Naive thymus-derived CD4-positive, alpha-beta T cell (primary cell): ENCODE results near the gene SPECC1. TPM values are rescaled to one million over a fixed set of nuclear protein-coding genes. Genes with fewer than 3 reads are reported as not detected.
A peak's percentile ranks its signal among the peaks of the same experiment; 100 is the strongest.
"Not testable (repeated sequence)": the region's sequence is repeated elsewhere in the genome, so short reads cannot be mapped to it uniquely, and the experiment has no call there.

Source experiments
- ATAC-seq: fragments of 150-1000 bp; cut with Tn5 transposase; 2 replicates; pipeline ENCODE4 v1.10.0; 2021; ENCODE audit warnings: mild to moderate bottlenecking, moderate library complexity
- CTCF ChIA-PET: fragments of 350-600 bp; sonication (Branson Sonifier 250); formaldehyde crosslinking; loops from one replicate; lab custom pipeline; 2021; ENCODE audit warnings: antibody characterized with exemption; lab: Charles Lee
- POLR2A ChIA-PET: fragments of 350-600 bp; sonication (Branson Sonifier 250); formaldehyde crosslinking; loops from one replicate; lab custom pipeline; 2021; ENCODE audit warnings: antibody characterized with exemption, inconsistent platforms; lab: Charles Lee
- DNase-seq, 9 donors: peaks; one replicate each; pipeline versions ENCODE4 v3.0.0 to v3.0.0-alpha.2; 2020 to 2022; ENCODE audit warnings: mixed read lengths in 1 of 9
- H3K27ac ChIP-seq: one replicate; pipeline ENCODE4 v1.7.0; 2013; ENCODE audit warnings: mild to moderate bottlenecking, low read depth, low read length, moderate library complexity
- H3K27me3 ChIP-seq, 2 donors: one replicate each; pipeline ENCODE4 v1.7.0; 2013; ENCODE audit warnings: low read length in 2 of 2, mild to moderate bottlenecking in 2 of 2, moderate library complexity in 2 of 2; ENCODE audit not compliant: control insufficient read depth in 2 of 2, insufficient read depth in 2 of 2
- H3K36me3 ChIP-seq, 3 experiments: 1 replicate in 2 of 3; 2 replicates in 1 of 3; pipeline ENCODE4 v1.7.0; 2013; ENCODE audit warnings: low read length in 3 of 3, mild to moderate bottlenecking in 3 of 3, moderate library complexity in 1 of 3; ENCODE audit not compliant: insufficient read depth in 3 of 3, control insufficient read depth in 2 of 3
- H3K4me1 ChIP-seq, 2 donors: one replicate each; pipeline ENCODE4 v1.7.0; 2013; ENCODE audit warnings: low read length in 2 of 2, mild to moderate bottlenecking in 2 of 2, moderate library complexity in 1 of 2; ENCODE audit not compliant: control insufficient read depth in 2 of 2, insufficient read depth in 2 of 2
- H3K4me3 ChIP-seq: 2 replicates; pipeline ENCODE4 v1.7.0; 2013; ENCODE audit warnings: mild to moderate bottlenecking, low read length
- H3K9me3 ChIP-seq, 3 experiments: 1 replicate in 2 of 3; 2 replicates in 1 of 3; pipeline ENCODE4 v1.7.0; 2013; ENCODE audit warnings: low read length in 3 of 3; ENCODE audit not compliant: control insufficient read depth in 2 of 3
- H3K27ac Mint-ChIP-seq, 9 donors: one replicate each; pipeline ENCODE4 v1.8.0; 2020 to 2022; ENCODE audit warnings: mixed read lengths in 9 of 9, mild to moderate bottlenecking in 8 of 9, moderate library complexity in 5 of 9, inconsistent platforms in 2 of 9
- H3K27me3 Mint-ChIP-seq, 5 donors: one replicate each; pipeline ENCODE4 v1.8.0; 2021 to 2022; ENCODE audit warnings: mixed read lengths in 5 of 5, mild to moderate bottlenecking in 1 of 5
- H3K36me3 Mint-ChIP-seq, 5 donors: one replicate each; pipeline ENCODE4 v1.8.0; 2020 to 2022; ENCODE audit warnings: mixed read lengths in 5 of 5, mild to moderate bottlenecking in 3 of 5, inconsistent platforms in 1 of 5
- H3K4me1 Mint-ChIP-seq, 7 donors: one replicate each; pipeline ENCODE4 v1.8.0; 2020 to 2022; ENCODE audit warnings: mixed read lengths in 7 of 7, mild to moderate bottlenecking in 3 of 7, inconsistent platforms in 1 of 7
- H3K4me3 Mint-ChIP-seq, 10 donors: one replicate each; pipeline ENCODE4 v1.8.0; 2020 to 2022; ENCODE audit warnings: mild to moderate bottlenecking in 10 of 10, mixed read lengths in 10 of 10, moderate library complexity in 6 of 10, inconsistent platforms in 2 of 10
- H3K9me3 Mint-ChIP-seq, 11 donors: one replicate each; pipeline ENCODE4 v1.8.0; 2020 to 2022; ENCODE audit warnings: mixed read lengths in 11 of 11, mild to moderate bottlenecking in 4 of 11, inconsistent platforms in 1 of 11, moderate library complexity in 1 of 11
- intact Hi-C, 2 donors: fragments of 100-400 bp; cut with micrococcal nuclease; formaldehyde crosslinking; loops; one replicate each; pipeline ENCODE4 v1.15.1; 2023
- polyA plus RNA-seq, 2 donors: library from polyadenylated mRNA; unstranded; fragments of 300-500 nt; fragmentation: Illumina TruSeq; gene quantifications; one replicate each; pipeline ENCODE4 v1.2.3, GENCODE V29; 2021
- total RNA-seq, 6 experiments: library from RNA in 5 of 6; stranded (reverse) in 5 of 6; gene quantifications; 1 replicate in 5 of 6; 2 replicates in 1 of 6; pipeline ENCODE4 v1.2.3 and lab custom pipeline; 2021 to 2026

Gene SPECC1
- total and polyA plus RNA-seq, 7 experiments from 2014 or later, result 1.2 to 37.5 (median 4.7) TPM

DNA sequence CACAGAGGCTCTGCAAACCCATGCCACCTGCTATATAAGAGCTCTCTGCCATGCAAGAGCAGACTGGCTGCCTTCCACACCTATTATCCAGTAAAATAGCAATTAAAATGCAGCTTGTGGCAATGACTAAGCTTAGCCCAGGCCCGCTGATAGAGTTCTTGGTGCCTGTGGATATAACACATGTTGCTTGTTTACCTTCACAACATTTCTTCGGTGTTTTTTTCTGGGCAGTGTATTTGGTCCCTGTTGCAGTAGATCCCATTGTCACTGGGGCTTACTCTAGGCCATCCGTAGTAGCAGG is 63.5 kb downstream of the SPECC1 start:
- ChIA-PET POLR2A (no interaction called here), CTCF (no interaction called here)
- Mint-ChIP-seq H3K27ac (no peak overlapping the region), H3K36me3 (no peaks in the 10 kb centered on the region), H3K4me1 (peaks cover 16 to 24% (median 19%) of the 10 kb centered on the region in 7 donors), H3K27me3 (peaks cover 4 to 12% (median 6%) of the 10 kb centered on the region in 5 donors), H3K9me3 (peaks cover 0 to 1% (median 0%) of the 10 kb centered on the region in 11 donors), H3K4me3 (peak overlapping the region in 2 of 10 donors; percentile 72 to 80)
- ATAC-seq (no peak), DNase-seq (no peak)
- Histone ChIP-seq H3K4me1 (peaks cover 12 to 24% of the 10 kb centered on the region in 2 donors), H3K36me3 (no peaks in the 10 kb centered on the region), H3K27me3 (no peaks in the 10 kb centered on the region), H3K4me3 (no peak overlapping the region), H3K9me3 (no peaks in the 10 kb centered on the region), H3K27ac (no peak overlapping the region)
- intact Hi-C loops, result no loop called here

DNA sequence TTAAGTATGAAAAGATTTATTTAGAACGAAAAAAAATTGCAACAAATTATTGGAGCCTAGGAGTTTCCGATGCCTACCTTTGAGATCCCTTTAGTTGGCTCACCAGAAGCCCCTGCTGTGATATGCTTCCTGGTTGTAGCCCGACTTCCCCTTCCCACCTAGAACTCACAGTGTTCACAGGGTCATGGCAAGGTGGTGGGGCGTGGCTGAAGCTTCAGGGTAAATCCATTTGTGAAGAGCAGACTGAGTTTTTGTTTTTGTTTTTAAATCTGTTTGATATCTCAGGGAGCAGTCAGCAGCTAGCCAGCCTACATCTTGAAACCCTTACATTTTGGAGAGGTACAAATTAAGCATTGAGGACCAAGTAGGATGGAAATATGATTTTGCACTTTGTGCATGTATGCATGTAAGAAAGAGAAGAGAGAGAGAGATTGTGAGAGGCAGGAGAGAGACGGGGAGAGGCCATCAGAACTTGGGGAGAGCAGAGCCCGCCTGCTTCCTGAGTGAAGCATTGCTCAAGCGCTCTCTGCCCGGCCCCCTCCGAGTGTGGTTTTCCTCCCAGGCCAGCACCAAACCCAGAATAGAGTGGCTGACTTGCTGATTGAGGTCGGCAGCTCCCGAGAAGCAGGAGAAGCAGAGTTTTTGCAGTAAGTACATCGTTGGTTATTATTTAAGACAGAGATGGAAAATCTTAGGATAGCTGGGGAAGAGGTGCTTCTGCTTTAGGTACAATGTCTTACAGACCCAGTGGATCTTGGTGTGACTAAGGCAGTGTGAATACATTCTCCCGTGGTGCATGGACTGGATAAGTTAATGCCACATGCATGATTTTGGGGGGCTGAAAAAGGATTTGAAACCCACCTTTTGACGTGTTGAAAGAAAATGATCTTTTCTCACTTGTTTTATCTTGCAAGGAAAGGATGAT is 64.2 kb downstream of the SPECC1 start:
- H3K27me3 ChIP-seq, result no peaks in the 10 kb centered on the region
- peaks cover 12 to 24% of the 10 kb centered on the region in 2 donors for H3K4me1 ChIP-seq
- peak overlapping the region; percentile 56 to 82 (median 74) for H3K4me3 Mint-ChIP-seq
- peak; percentile 80 for ATAC-seq
- peak overlapping the region in 3 of 9 donors; percentile 8 to 71 (median 64) for H3K27ac Mint-ChIP-seq
- H3K9me3 ChIP-seq, result no peaks in the 10 kb centered on the region
- DNase-seq, result peak in 7 of 9 donors; percentile 5 to 28 (median 23)
- peaks cover 4 to 12% (median 7%) of the 10 kb centered on the region in 5 donors for H3K27me3 Mint-ChIP-seq
- H3K27ac ChIP-seq, result no peak overlapping the region
- intact Hi-C loops, result no loop called here
- peaks cover 16 to 24% (median 19%) of the 10 kb centered on the region in 7 donors for H3K4me1 Mint-ChIP-seq
- H3K9me3 Mint-ChIP-seq, result peaks cover 0 to 1% (median 0%) of the 10 kb centered on the region in 11 donors
- H3K4me3 ChIP-seq, result peak overlapping the region; percentile 36
- ChIA-PET CTCF (no interaction called here), POLR2A (interaction anchor here (0.6 kb wide), 1 partner anchor 609 kb away, joined by 3 read pairs; no protein-coding TSS in a partner anchor)
- H3K36me3 ChIP-seq, result no peaks in the 10 kb centered on the region
- H3K36me3 Mint-ChIP-seq, result no peaks in the 10 kb centered on the region

DNA sequence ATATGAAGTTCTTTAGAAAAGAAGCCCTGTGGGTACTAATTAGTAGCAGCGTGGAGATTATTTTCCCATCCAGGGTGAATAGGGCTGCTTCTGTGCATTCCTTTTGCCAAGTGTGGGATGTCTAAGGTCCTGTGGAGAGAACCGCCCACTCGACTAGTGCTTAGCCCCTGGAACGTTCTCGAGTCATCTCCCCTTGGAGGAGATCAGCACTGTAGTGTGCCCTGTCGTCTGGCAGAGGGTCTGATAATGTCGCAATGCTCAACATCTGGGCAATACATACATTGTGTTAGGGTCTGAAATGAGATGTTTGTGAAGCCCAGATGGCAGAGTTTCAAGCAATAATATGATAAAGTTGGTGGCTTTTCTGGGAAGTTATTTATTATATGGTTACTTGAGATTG is 64.8 kb downstream of the SPECC1 start:
- POLR2A ChIA-PET, result no interaction called here
- no peaks in the 10 kb centered on the region for H3K36me3 Mint-ChIP-seq
- peak overlapping the region; percentile 36 for H3K4me3 ChIP-seq
- no peak overlapping the region for H3K27ac Mint-ChIP-seq
- intact Hi-C loops, result no loop called here
- peaks cover 0 to 1% (median 0%) of the 10 kb centered on the region in 11 donors for H3K9me3 Mint-ChIP-seq
- H3K27ac ChIP-seq, result no peak overlapping the region
- H3K4me3 Mint-ChIP-seq, result peak overlapping the region in 9 of 10 donors; percentile 56 to 81 (median 73)
- no peaks in the 10 kb centered on the region for H3K36me3 ChIP-seq
- DNase-seq, result no peak
- peaks cover 5 to 10% (median 7%) of the 10 kb centered on the region in 5 donors for H3K27me3 Mint-ChIP-seq
- CTCF ChIA-PET, result no interaction called here
- ATAC-seq, result peak; percentile 22
- no peaks in the 10 kb centered on the region for H3K27me3 ChIP-seq
- H3K4me1 Mint-ChIP-seq, result peaks cover 15 to 23% (median 19%) of the 10 kb centered on the region in 7 donors
- H3K9me3 ChIP-seq, result no peaks in the 10 kb centered on the region
- peaks cover 12 to 24% of the 10 kb centered on the region in 2 donors for H3K4me1 ChIP-seq

DNA sequence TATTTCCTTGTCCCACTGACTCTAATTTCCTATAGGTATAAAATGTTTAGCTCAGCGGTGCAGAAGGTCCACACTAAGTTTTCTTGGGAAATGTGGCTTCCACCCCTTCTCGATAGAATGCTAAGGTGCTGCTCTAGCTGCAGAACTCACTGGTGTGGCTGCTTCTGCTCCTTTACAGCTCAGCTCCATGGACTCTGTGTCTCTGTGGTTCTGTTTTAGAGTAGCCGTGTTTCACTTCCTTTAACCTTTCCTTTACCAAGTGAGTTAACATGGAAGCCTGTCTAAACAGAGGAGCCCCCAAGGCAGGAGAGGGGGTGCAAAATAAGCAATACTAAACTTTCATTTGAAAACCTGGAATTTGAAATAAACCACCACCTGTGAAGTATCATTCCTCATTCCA is 65.3 kb downstream of the SPECC1 start:
- peaks cover 5 to 9% (median 7%) of the 10 kb centered on the region in 5 donors for H3K27me3 Mint-ChIP-seq
- no peaks in the 10 kb centered on the region for H3K36me3 Mint-ChIP-seq
- H3K9me3 Mint-ChIP-seq, result peaks cover 0 to 1% (median 0%) of the 10 kb centered on the region in 11 donors
- peaks cover 14 to 22% (median 19%) of the 10 kb centered on the region in 7 donors for H3K4me1 Mint-ChIP-seq
- peak overlapping the region in 7 of 10 donors; percentile 13 to 81 (median 45) for H3K4me3 Mint-ChIP-seq
- Histone ChIP-seq H3K4me3 (no peak overlapping the region), H3K27me3 (no peaks in the 10 kb centered on the region), H3K4me1 (peaks cover 12 to 24% of the 10 kb centered on the region in 2 donors), H3K36me3 (no peaks in the 10 kb centered on the region), H3K9me3 (no peaks in the 10 kb centered on the region), H3K27ac (no peak overlapping the region)
- CTCF ChIA-PET, result no interaction called here
- ATAC-seq (peak; percentile 57), DNase-seq (no peak)
- POLR2A ChIA-PET, result no interaction called here
- peak overlapping the region in 1 of 9 donors; percentile 41 for H3K27ac Mint-ChIP-seq
- intact Hi-C loops, result no loop called here

DNA sequence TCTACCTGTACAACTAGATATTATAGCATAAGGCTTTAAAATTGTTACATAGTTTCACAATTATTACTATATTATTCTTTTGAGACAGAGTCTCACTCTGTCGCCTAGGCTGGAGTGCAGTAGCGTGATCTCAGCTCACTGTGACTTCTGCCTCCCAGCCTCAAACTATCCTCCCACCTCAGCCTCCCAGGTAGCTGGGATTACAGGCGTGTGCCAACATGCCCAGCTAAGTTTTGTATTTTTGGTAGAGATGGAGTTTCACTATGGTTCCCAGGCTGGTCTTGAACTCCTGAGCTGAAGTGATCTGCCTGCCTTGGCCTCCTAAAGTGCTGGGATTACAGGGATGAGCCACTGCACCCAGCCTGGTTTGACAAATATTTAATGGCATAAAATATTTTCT is 67.0 kb downstream of the SPECC1 start:
- H3K4me3 ChIP-seq, ATAC-seq, H3K36me3 Mint-ChIP-seq, POLR2A ChIA-PET, intact Hi-C loops, H3K27me3 ChIP-seq, H3K4me3 Mint-ChIP-seq, H3K9me3 ChIP-seq, H3K36me3 ChIP-seq, DNase-seq, CTCF ChIA-PET, H3K9me3 Mint-ChIP-seq, H3K27ac ChIP-seq: not testable (repeated sequence)
- peak overlapping the region in 1 of 9 donors; percentile 47 for H3K27ac Mint-ChIP-seq
- peaks cover 14 to 22% (median 19%) of the 10 kb centered on the region in 7 donors for H3K4me1 Mint-ChIP-seq
- H3K27me3 Mint-ChIP-seq, result peaks cover 2 to 17% (median 7%) of the 10 kb centered on the region in 5 donors
- peaks cover 12 to 24% of the 10 kb centered on the region in 2 donors for H3K4me1 ChIP-seq

DNA sequence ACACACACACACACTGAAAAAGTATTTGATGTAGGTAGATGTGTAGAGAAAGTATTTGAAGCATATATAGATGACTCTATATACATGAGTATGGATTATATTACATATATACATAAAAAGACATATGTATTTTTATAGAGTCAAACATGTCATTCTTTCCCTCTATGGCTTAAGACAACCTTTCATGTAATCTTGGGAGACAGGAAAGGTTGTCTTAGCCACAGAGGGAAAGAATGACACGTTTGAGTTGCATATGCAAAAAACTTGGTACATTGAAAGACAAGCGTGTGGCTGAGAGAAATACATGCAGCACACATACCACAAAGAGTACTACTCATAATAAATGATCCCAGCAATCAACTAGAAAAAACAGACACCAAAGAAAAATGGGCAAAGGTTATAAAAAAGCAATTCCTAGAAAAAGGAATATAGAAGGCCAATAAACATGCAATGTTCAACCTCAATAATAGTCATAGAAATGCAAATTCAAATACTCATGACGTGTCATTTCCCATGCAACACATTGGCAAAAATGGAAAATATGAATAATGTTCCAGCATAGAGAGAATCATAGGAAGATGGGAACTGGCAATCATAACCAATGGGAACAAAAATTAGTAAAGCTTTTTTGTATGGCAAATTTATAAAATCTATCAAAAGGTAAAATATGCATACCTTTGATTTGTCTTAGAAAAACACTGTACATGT is 69.0 kb downstream of the SPECC1 start:
- ChIA-PET CTCF (no interaction called here), POLR2A (no interaction called here)
- Mint-ChIP-seq H3K36me3 (no peaks in the 10 kb centered on the region), H3K4me1 (peaks cover 14 to 19% (median 15%) of the 10 kb centered on the region in 7 donors), H3K27ac (no peak overlapping the region), H3K27me3 (peaks cover 4 to 17% (median 10%) of the 10 kb centered on the region in 5 donors), H3K9me3 (peaks cover 0 to 1% (median 0%) of the 10 kb centered on the region in 11 donors), H3K4me3 (no peak overlapping the region)
- Histone ChIP-seq H3K4me1 (peaks cover 8 to 19% of the 10 kb centered on the region in 2 donors), H3K9me3 (no peaks in the 10 kb centered on the region), H3K27ac (no peak overlapping the region), H3K36me3 (no peaks in the 10 kb centered on the region), H3K4me3 (no peak overlapping the region), H3K27me3 (no peaks in the 10 kb centered on the region)
- no peak for DNase-seq
- ATAC-seq, result no peak
- intact Hi-C loops, result no loop called here
